Smooth muscle cell (in vitro differentiated cells): ENCODE results near the gene TFF2. TPM values are rescaled to one million over a fixed set of nuclear protein-coding genes. Genes with fewer than 3 reads are reported as not detected.

Experiments used
- DNase-seq: peaks from one replicate; lab custom pipeline; 2025; ENCODE audit not compliant: unreplicated experiment; lab: John Stamatoyannopoulos, UW
- H2AFZ ChIP-seq: fragments of 200-600 bp; sonication (generic); 2 replicates; pipeline ENCODE4 v1.6.0; 2016; ENCODE audit warnings: antibody characterized with exemption, low read depth, mild to moderate bottlenecking
- H3F3A ChIP-seq: fragments of 200-600 bp; sonication (generic); 2 replicates; pipeline ENCODE4 v1.6.0; 2017; ENCODE audit warnings: antibody characterized with exemption, low read depth
- H3K27ac ChIP-seq: fragments of 200-600 bp; sonication (generic); 2 replicates; pipeline ENCODE4 v1.5.1; 2016; ENCODE audit warnings: low read depth, mild to moderate bottlenecking
- H3K27me3 ChIP-seq: fragments of 200-600 bp; sonication (generic); 2 replicates; pipeline ENCODE4 v1.6.1; 2016; ENCODE audit warnings: low read depth, mild to moderate bottlenecking
- H3K36me3 ChIP-seq: fragments of 200-600 bp; sonication (generic); 2 replicates; pipeline ENCODE4 v1.5.1; 2016; ENCODE audit warnings: low read depth
- H3K4me1 ChIP-seq: fragments of 200-600 bp; sonication (generic); 2 replicates; pipeline ENCODE4 v1.5.1; 2016; ENCODE audit warnings: low read depth
- H3K4me2 ChIP-seq: fragments of 200-600 bp; sonication (generic); 2 replicates; pipeline ENCODE4 v1.6.0; 2016; ENCODE audit warnings: mild to moderate bottlenecking
- H3K4me3 ChIP-seq: fragments of 200-600 bp; sonication (generic); 2 replicates; pipeline ENCODE4 v1.5.1; 2016; ENCODE audit warnings: mild to moderate bottlenecking
- H3K79me2 ChIP-seq: fragments of 200-600 bp; sonication (generic); 2 replicates; pipeline ENCODE4 v1.6.0; 2016; ENCODE audit warnings: low read depth, mild to moderate bottlenecking
- H3K9ac ChIP-seq: fragments of 200-600 bp; sonication (generic); 2 replicates; pipeline ENCODE4 v1.6.0; 2016; ENCODE audit warnings: low read depth
- H3K9me3 ChIP-seq: fragments of 200-600 bp; sonication (generic); replicated peaks from 2 replicates; pipeline ENCODE4 v1.5.1; 2016; ENCODE audit warnings: low read depth
- H4K20me1 ChIP-seq: fragments of 200-600 bp; sonication (generic); 2 replicates; pipeline ENCODE4 v1.6.0; 2016; ENCODE audit warnings: low read depth
- CTCF ChIP-seq: fragments of 200-600 bp; sonication (generic); IDR thresholded peaks from 2 replicates; pipeline ENCODE4 v1.5.1; 2017; ENCODE audit warnings: borderline replicate concordance, mild to moderate bottlenecking, antibody characterized with exemption; ENCODE audit not compliant: insufficient read depth, poor library complexity, severe bottlenecking
- WGBS: methylation state at CpG from one replicate; pipeline ENCODE4 v1.1.7; 2016; ENCODE audit warnings: low lambda C conversion rate; 5-methylcytosine and 5-hydroxymethylcytosine counted together
- polyA plus RNA-seq: library from polyadenylated mRNA; unstranded; fragments of >200 nt; fragmentation: Nextera tagmentation; extraction: Ambion mirVana; gene quantifications from 2 replicates; pipeline ENCODE4 v1.2.1, GENCODE V29; 2016
- total RNA-seq: library from RNA; depleted of rRNA; stranded (reverse); fragments of >200 nt; gene quantifications from 2 replicates; pipeline ENCODE4 v1.2.3, GENCODE V29; 2014

TFF2 gene
- total and polyA plus RNA-seq, 2 experiments from 2014 or later, result not detected

- WGBS, result 84% methylated on average over 2 of the region's 2 CpGs
- Histone ChIP-seq H3K4me1 (no peaks in the 10 kb centered on the region), H3K27ac (no peak overlapping the region), H3K79me2 (no peaks in the 10 kb centered on the region), H3K9me3 (no peaks in the 10 kb centered on the region), H3K9ac (no peak overlapping the region), H3K4me2 (no peak overlapping the region), H2AFZ (no peak overlapping the region), H3F3A (no peaks in the 10 kb centered on the region), H3K36me3 (no peaks in the 10 kb centered on the region), H3K4me3 (no peak overlapping the region), H4K20me1 (no peaks in the 10 kb centered on the region), H3K27me3 (no peaks in the 10 kb centered on the region)
- TF ChIP-seq CTCF, result no peak
- DNase-seq, result no peak
Measured at GRCh38 chr21:42390696-42391095, 39.9 kb upstream of the TFF2 start.

GRCh38 chr21:42390193-42390592, 39.4 kb upstream of the TFF2 start:
- Histone ChIP-seq H3K9me3 (no peaks in the 10 kb centered on the region), H3K79me2 (no peaks in the 10 kb centered on the region), H3K27ac (no peak overlapping the region), H3K27me3 (no peaks in the 10 kb centered on the region), H3K9ac (no peak overlapping the region), H3K36me3 (no peaks in the 10 kb centered on the region), H3K4me2 (no peak overlapping the region), H3F3A (no peaks in the 10 kb centered on the region), H4K20me1 (no peaks in the 10 kb centered on the region), H2AFZ (no peak overlapping the region), H3K4me1 (no peaks in the 10 kb centered on the region), H3K4me3 (no peak overlapping the region)
- WGBS, result 65% methylated on average over 5 of the region's 5 CpGs
- no peak for TF ChIP-seq CTCF
- no peak for DNase-seq

GRCh38 chr21:42389449-42389835, 38.6 kb upstream of the TFF2 start:
- Histone ChIP-seq H3K4me1 (no peaks in the 10 kb centered on the region), H3K27me3 (no peaks in the 10 kb centered on the region), H3K4me3 (no peak overlapping the region), H3K27ac (no peak overlapping the region), H3K4me2 (no peak overlapping the region), H4K20me1 (no peaks in the 10 kb centered on the region), H3F3A (no peaks in the 10 kb centered on the region), H3K36me3 (no peaks in the 10 kb centered on the region), H2AFZ (no peak overlapping the region), H3K9ac (no peak overlapping the region), H3K9me3 (no peaks in the 10 kb centered on the region), H3K79me2 (no peaks in the 10 kb centered on the region)
- DNase-seq, result no peak
- TF ChIP-seq CTCF, result no peak
- WGBS, result 69% methylated on average over 6 of the region's 6 CpGs

GRCh38 chr21:42388740-42389448, 38.1 kb upstream of the TFF2 start:
- 87% methylated on average over 20 of the region's 20 CpGs for WGBS
- no peaks in the 10 kb centered on the region for H3F3A ChIP-seq
- H3K79me2 ChIP-seq, result no peaks in the 10 kb centered on the region
- H3K9ac ChIP-seq, result no peak overlapping the region
- no peaks in the 10 kb centered on the region for H3K36me3 ChIP-seq
- DNase-seq, result no peak
- H4K20me1 ChIP-seq, result no peaks in the 10 kb centered on the region
- no peak for TF ChIP-seq CTCF
- H3K9me3 ChIP-seq, result no peaks in the 10 kb centered on the region
- no peak overlapping the region for H3K27ac ChIP-seq
- H3K4me2 ChIP-seq, result no peak overlapping the region
- no peaks in the 10 kb centered on the region for H3K27me3 ChIP-seq
- no peak overlapping the region for H2AFZ ChIP-seq
- no peaks in the 10 kb centered on the region for H3K4me1 ChIP-seq
- no peak overlapping the region for H3K4me3 ChIP-seq
